ENCODE results near the gene C12orf75.
"Not testable (repeated sequence)": the region's sequence is repeated elsewhere in the genome, so short reads cannot be mapped to it uniquely, and the experiment has no call there.

The C12orf75 gene

DNA sequence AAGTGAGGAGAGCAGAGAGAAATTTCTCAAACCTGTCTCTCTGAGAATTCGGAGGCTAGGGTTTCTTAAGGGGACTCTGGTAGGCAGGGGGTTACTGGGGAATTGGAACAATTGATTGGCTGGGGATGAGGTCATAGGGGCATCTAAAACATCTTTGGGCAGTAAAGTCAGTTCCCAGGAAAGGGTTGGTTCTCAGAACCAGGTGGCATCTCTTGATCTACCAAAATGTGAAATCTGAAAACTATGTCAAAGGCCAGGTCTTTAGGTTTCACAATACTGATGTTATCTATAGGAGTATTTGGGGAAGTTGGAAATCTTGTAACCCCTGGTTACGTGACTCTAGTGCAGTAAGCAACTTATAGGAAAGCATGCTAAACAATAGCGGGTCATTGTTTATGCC, 6.9 kb downstream of the C12orf75 start:
- DNase-seq (ENCODE audit: low spot score): no peak
- TF ChIP-seq, protein P1, sequence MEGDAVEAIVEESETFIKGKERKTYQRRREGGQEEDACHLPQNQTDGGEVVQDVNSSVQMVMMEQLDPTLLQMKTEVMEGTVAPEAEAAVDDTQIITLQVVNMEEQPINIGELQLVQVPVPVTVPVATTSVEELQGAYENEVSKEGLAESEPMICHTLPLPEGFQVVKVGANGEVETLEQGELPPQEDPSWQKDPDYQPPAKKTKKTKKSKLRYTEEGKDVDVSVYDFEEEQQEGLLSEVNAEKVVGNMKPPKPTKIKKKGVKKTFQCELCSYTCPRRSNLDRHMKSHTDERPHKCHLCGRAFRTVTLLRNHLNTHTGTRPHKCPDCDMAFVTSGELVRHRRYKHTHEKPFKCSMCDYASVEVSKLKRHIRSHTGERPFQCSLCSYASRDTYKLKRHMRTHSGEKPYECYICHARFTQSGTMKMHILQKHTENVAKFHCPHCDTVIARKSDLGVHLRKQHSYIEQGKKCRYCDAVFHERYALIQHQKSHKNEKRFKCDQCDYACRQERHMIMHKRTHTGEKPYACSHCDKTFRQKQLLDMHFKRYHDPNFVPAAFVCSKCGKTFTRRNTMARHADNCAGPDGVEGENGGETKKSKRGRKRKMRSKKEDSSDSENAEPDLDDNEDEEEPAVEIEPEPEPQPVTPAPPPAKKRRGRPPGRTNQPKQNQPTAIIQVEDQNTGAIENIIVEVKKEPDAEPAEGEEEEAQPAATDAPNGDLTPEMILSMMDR (IDR thresholded peaks at IDR 0.05; ENCODE audit: borderline replicate concordance, control extremely low read depth, extremely low read depth, insufficient read depth, missing control alignments): no peak
- in situ Hi-C loops (cut with MboI; ENCODE audit: low sequenced_read_pairs, unreplicated experiment): no loop called here

DNA sequence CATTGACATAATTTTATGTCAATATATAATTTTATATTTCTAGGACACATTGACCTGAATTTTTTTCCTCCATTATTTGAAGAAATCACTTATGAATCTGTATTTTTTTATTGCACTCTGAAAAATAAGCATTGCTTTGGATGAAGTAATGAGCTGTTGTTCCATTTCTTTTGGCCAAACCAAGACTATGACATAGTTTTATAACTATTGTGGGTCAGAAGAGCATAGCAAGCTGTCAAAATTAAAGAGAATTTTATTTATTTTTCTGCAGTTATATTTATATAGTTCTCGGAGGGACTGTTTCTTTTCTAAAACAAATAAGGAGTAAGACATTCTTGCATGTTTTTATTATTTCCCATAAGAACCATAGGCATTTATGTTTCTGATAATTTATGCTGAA, 8.5 kb downstream of the C12orf75 start:
- no peak for DNase-seq (ENCODE audit: low spot score)
- in situ Hi-C loops (cut with MboI; ENCODE audit: low sequenced_read_pairs, unreplicated experiment): no loop called here
- TF ChIP-seq, protein P1 (IDR thresholded peaks at IDR 0.05; ENCODE audit: borderline replicate concordance, control extremely low read depth, extremely low read depth, insufficient read depth, missing control alignments): no peak

DNA sequence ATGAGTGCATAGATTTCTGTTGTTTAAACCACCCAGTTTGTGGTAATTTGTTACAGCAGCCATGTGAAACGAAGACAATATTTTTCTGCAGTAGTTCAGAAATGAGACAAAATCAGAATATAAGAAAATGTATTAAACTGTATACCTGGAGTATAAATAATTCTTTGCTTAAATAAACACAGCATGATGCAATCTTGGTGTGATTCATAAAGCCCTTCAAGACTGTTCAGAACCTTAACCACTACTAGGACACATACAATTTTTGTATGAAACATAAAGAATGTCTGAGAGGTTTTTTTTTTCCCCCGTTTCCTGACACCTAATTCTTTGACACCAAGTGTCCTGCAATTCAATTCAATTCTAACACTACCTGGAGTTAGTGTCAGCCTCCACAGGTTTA, 10.5 kb downstream of the C12orf75 start:
- in situ Hi-C loops (cut with MboI; ENCODE audit: low sequenced_read_pairs, unreplicated experiment): no loop called here
- TF ChIP-seq, protein P1 (IDR thresholded peaks at IDR 0.05; ENCODE audit: borderline replicate concordance, control extremely low read depth, extremely low read depth, insufficient read depth, missing control alignments): no peak
- DNase-seq (ENCODE audit: low spot score): no peak

DNA sequence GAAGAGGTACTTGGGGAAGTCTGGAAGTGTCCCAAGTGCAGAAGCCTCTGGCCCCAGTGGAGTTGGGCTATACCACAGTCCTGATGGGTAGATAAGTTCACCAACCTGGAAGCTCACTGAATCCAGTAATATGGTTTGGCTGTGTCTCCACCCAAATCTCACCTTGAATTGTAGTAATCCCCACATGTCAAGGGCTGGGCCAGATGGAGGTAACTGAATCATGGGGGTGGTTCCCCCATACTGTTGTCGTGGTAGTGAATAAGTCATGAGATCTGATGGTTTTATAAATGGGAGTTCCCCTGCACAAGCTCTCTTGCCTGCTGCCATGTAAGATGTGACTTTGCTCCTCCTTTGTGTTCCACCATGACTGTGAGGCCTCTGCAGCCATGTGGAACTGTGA, 11.1 kb downstream of the C12orf75 start:
- in situ Hi-C loops (cut with MboI; ENCODE audit: low sequenced_read_pairs, unreplicated experiment); DNase-seq (ENCODE audit: low spot score): not testable (repeated sequence)

DNA sequence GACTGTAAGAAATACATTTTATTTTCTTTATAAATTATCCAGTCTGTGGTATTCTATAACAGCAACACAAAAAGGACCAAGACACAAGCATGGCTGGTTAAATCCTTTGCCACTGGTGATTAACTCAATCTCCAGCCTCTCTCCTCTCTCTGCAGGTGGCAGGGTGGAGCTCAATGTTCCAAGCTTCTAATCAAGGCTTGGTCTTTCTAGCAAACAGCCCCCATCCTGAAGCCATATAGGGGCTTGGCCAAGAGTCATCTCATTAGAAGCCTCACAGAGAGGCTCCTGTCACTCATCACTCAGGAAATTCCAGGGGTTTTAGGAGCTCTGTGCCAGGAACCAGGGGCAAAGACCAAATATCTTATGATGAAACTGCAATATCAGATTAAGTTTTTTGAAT, 12.0 kb downstream of the C12orf75 start:
- in situ Hi-C loops (cut with MboI; ENCODE audit: low sequenced_read_pairs, unreplicated experiment): no loop called here
- DNase-seq (ENCODE audit: low spot score): no peak
- TF ChIP-seq, protein P1 (IDR thresholded peaks at IDR 0.05; ENCODE audit: borderline replicate concordance, control extremely low read depth, extremely low read depth, insufficient read depth, missing control alignments): no peak

DNA sequence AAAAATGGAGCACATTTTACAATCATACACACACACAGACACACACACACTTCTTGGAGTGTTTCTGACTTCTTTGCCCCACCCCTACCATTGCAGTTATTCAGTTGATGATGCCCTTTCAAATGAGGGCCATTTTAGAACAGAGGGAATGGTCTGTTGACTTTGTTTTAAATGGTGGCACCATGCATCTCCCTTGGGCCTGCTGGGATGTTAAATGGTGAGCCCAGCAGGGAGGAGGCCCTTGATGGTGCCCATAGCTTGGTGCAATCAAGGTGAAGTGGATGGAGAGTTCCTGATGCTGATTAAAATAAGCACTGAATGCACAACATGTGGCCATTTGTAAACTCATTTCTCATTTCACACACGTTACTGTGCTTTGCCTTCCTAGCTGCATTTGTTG, 13.3 kb downstream of the C12orf75 start:
- DNase-seq (ENCODE audit: low spot score): no peak
- TF ChIP-seq, protein P1 (IDR thresholded peaks at IDR 0.05; ENCODE audit: borderline replicate concordance, control extremely low read depth, extremely low read depth, insufficient read depth, missing control alignments): no peak
- in situ Hi-C loops (cut with MboI; ENCODE audit: low sequenced_read_pairs, unreplicated experiment): no loop called here

DNA sequence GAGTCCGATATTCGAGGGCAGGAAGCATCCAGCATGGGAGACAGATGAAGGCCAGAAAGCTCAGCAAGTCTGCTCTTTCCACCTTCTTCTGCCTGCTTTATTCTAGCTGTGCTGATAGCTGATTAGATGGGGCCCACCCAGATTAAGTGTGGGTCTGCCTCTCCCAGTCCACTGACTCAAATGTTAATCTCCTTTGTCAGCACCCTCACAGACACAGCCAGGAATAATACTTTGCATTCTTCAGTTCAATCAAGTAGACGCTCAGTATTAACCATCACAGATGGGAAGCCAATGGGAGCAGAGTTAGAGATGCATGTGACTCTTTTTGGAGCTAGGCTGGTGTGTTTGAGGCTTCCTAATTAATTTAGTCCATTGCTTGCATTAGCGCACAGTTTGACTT, 17.0 kb downstream of the C12orf75 start:
- no peak for DNase-seq (ENCODE audit: low spot score)
- TF ChIP-seq, protein P1 (IDR thresholded peaks at IDR 0.05; ENCODE audit: borderline replicate concordance, control extremely low read depth, extremely low read depth, insufficient read depth, missing control alignments): no peak
- in situ Hi-C loops (cut with MboI; ENCODE audit: low sequenced_read_pairs, unreplicated experiment): no loop called here
